ENCODE results near the gene NR2F1.

DNA sequence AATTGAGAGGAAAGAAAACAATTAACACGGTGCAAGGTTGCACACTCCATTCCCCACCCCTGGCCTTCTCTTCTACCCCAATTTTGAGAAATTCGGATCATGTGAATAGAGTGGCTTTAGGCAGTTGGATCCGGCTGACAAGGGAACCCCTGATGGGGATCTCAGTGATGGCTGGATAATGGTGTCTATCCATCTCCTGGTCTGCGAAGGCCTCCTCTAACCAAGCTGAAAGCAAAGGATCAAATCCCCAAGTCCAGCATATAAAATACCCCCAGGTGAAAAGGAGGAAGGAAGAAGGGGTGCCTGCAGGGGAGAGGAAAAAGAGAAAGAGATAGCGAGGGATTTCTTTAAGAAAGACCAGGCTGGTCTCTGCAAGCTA, 16.0 kb downstream of the NR2F1 start:
- TF ChIP-seq, protein P1, sequence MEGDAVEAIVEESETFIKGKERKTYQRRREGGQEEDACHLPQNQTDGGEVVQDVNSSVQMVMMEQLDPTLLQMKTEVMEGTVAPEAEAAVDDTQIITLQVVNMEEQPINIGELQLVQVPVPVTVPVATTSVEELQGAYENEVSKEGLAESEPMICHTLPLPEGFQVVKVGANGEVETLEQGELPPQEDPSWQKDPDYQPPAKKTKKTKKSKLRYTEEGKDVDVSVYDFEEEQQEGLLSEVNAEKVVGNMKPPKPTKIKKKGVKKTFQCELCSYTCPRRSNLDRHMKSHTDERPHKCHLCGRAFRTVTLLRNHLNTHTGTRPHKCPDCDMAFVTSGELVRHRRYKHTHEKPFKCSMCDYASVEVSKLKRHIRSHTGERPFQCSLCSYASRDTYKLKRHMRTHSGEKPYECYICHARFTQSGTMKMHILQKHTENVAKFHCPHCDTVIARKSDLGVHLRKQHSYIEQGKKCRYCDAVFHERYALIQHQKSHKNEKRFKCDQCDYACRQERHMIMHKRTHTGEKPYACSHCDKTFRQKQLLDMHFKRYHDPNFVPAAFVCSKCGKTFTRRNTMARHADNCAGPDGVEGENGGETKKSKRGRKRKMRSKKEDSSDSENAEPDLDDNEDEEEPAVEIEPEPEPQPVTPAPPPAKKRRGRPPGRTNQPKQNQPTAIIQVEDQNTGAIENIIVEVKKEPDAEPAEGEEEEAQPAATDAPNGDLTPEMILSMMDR (IDR thresholded peaks at IDR 0.05) = no peak
- TF ChIP-seq POLR2A (IDR thresholded peaks at IDR 0.05) (no peak), EP300 (IDR thresholded peaks at IDR 0.05; ENCODE audit: low read depth) (no peak), POLR2AphosphoS5 (IDR thresholded peaks at IDR 0.05) (no peak)
